Pancreas (tissue), 10 donors: ENCODE measurements around the gene DUSP9. TPM values are rescaled to one million over a fixed set of nuclear protein-coding genes. Genes with fewer than 3 reads are reported as not detected.

ENCODE experiments used
- ATAC-seq, 4 donors: fragments of 200-7000 bp; cut with Tn5 transposase; one replicate each; pipeline versions ENCODE4 v1.8.0 to v1.9.1; 2020; ENCODE audit warnings: mild to moderate bottlenecking in 4 of 4, moderate library complexity in 4 of 4
- DNase-seq, 6 donors: peaks; one replicate each; pipeline ENCODE4 v3.0.0-alpha.2; 2020
- FAIRE-seq: peaks from 2 replicates; lab custom pipeline; 2012; peaks lifted over from hg19 to GRCh38; lab: Jason Lieb, UNC
- H3K27ac ChIP-seq, 4 donors: fragments of 200-600 bp; sonication (generic); 1 replicate in 3 of 4; 2 replicates in 1 of 4; pipeline versions ENCODE4 v1.5.0 to v1.8.0; 2020
- H3K27me3 ChIP-seq, 4 donors: fragments of 200-600 bp; one replicate each; pipeline ENCODE4 v1.8.0; 2021
- H3K36me3 ChIP-seq, 3 donors: fragments of 200-600 bp; sonication (generic) in 1 of 3; one replicate each; pipeline versions ENCODE4 v1.5.0 to v1.8.0; 2020 to 2021
- H3K4me1 ChIP-seq, 3 donors: fragments of 200-600 bp; one replicate each; pipeline ENCODE4 v1.8.0; 2021
- H3K4me3 ChIP-seq, 4 donors: fragments of 200-600 bp; sonication (generic) in 2 of 4; one replicate each; pipeline versions ENCODE4 v1.5.0 to v1.8.0; 2020 to 2021
- H3K9me3 ChIP-seq, 4 donors: fragments of 200-600 bp; one replicate each; pipeline ENCODE4 v1.8.0; 2021
- CTCF ChIP-seq, 4 donors: fragments of 200-600 bp; sonication (generic) in 3 of 4; IDR thresholded peaks; one replicate each; pipeline versions ENCODE4 v1.5.0 to v1.8.0; 2021; ENCODE audit warnings: antibody characterized with exemption in 4 of 4
- WGBS, 2 donors: extraction: QIAGEN DNeasy Blood & Tissue Kit; methylation state at CpG; one replicate each; pipeline ENCODE4 v1.1.7; 2013; 5-methylcytosine and 5-hydroxymethylcytosine counted together
- intact Hi-C, 3 donors: fragments of 100-400 bp; cut with DNase I; formaldehyde crosslinking; loops; one replicate each; pipeline versions ENCODE4 v1.11.1 to v1.14.2; 2022
- polyA plus RNA-seq, 2 donors: library from polyadenylated mRNA; stranded (reverse); fragments of 200-250 nt; gene quantifications; one replicate each; pipeline ENCODE4 v1.2.3, GENCODE V29; 2013
- total RNA-seq, 6 donors: library from RNA; stranded (reverse); fragmentation: NEBNext Ultra II Directional in 4 of 6; extraction: Animal tissue kit (Norgen Biotek cat#: 25700) in 4 of 6; gene quantifications; one replicate each; pipeline versions ENCODE4 v1.2.1 to v1.2.4, GENCODE V29; 2021 to 2023
- donor health status: healthy with polysubstance abuse.
- donor health status: DM: no; HTN: no; CAD: no; lungs with moderate emphysema.
- donor health status: DM: no; HTN: no; CAD: no.
- donor health status: control.
- donor health status: control.
- donor health status: Bipolar disorder and iron deficiency.
- donor health status: DM: yes; HTN: yes; CAD: no.
- donor health status: DM: no; HTN: no; CAD: no.
- donor health status: DM: no; HTN: no; CAD: no.
- donor health status: DM: yes; HTN: yes; CAD: no.

The DUSP9 gene
- total and polyA plus RNA-seq, 8 donors: 0.07 to 0.28 (median 0.12) TPM; not detected in 4

DNA sequence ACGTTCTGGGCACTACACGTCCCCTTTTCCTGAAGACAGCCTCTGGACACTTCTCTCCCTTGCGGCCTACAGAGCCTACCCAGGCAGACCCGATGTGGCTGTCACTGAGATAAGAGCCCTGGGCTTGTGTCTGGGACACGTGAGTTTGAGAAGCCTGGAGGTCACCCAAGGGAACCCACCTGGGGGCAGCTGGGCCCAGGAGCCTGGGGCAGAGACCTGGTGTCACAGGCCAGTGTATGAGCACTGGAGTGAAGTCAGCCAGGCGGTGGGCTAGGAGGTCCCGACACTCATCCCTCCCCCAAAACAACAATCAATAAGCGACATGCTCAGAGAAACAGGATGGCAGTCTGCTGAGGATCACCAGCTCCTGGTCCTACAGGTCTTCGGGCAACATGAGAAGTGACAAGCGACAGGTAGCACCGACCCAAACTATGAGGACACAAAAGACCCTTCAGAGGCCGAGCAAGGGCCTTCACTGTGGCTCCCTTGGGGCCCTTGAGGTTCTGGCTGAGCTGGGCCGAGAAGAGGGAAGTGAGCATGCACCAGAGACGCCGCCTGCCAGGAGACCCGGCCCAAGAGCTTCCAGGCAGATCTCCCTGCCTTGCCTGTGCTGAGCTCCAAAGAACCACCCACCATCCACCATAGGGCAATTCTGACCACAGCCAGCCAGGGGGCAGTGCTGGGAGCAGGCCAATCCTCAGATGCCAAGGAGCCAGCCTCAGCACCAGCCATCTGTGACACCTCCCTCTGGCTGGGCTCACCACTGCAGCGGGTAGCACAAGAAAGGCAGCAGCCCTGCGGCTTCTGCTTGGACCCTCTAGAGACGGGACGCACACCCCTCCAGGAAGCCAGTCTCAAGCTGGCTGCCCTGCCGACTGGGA, 11.0 kb upstream of the DUSP9 start:
- DNase-seq (peak in 2 of 6 donors; percentile 48 to 60), FAIRE-seq (no peak), ATAC-seq (peak in 3 of 4 donors; percentile 45 to 79 (median 56))
- 67 to 71% methylated on average over 20 to 21 of the region's 21 CpGs for WGBS, 2 donors
- Histone ChIP-seq H3K4me3 (no peak overlapping the region), H3K4me1 (no peaks in the 10 kb centered on the region), H3K36me3 (no peaks in the 10 kb centered on the region), H3K9me3 (no peaks in the 10 kb centered on the region), H3K27me3 (peaks cover 0 to 4% (median 0%) of the 10 kb centered on the region in 4 donors), H3K27ac (no peak overlapping the region)
- intact Hi-C loops: no loop called here
- peak in 1 of 4 donors; percentile 20 for TF ChIP-seq CTCF (IDR thresholded peaks at IDR 0.05)

GRCh38 chrX:153636716-153637115, 10.3 kb upstream of the DUSP9 start:
- no peaks in the 10 kb centered on the region for H3K4me1 ChIP-seq
- WGBS, 2 donors: 53 to 54% methylated on average over 5 of the region's 5 CpGs
- no peaks in the 10 kb centered on the region for H3K36me3 ChIP-seq
- no peak for TF ChIP-seq CTCF (IDR thresholded peaks at IDR 0.05)
- DNase-seq (peak in 1 of 6 donors; percentile 38), FAIRE-seq (no peak), ATAC-seq (no peak)
- H3K4me3 ChIP-seq: no peak overlapping the region
- intact Hi-C loops: no loop called here
- no peaks in the 10 kb centered on the region for H3K9me3 ChIP-seq
- H3K27me3 ChIP-seq: peaks cover 0 to 5% (median 0%) of the 10 kb centered on the region in 4 donors
- no peak overlapping the region for H3K27ac ChIP-seq

DNA sequence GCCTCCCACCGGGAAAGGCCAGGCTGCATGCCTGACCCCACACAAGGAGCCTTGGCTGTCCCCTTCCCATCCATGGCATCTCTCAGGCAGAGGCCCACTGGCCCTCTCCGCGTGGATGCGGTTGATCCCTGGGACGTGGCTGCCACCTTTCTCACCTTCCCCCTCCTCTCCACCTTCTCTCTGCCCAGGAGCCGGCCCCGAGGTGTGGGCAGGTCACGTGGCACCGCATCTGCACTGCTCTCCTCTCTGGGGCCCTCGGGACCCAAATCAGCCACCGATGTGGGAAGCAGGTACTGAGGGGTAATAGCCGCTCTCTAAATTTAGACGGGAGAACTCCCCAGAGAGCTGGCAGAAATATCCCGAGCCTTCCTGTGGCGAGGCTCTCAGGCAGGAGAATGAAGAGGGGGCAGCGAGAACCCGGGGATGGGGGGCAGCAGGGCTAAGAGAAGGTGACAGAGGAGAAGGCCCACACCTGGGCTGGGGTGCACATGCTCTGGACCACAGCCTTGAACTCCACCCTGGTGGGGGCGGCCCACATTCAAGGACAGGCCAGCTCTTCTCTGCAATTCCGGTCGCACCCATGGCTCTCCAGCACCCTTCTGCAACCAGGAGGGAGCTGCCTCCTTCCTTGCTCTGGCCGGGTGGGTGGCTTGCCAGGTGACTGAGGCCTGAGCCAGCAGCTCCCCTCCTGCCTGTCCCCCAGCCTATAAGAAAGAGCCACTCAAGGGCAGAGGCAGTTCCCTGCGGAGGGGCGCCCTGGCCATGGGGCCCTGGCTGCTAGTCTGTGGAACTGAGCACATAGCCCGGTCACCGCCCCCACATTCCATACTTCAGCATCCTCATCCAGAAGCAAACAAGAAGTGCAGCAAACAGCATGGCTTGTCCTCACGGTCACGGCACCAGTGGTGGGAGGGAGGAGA, 9.6 kb upstream of the DUSP9 start:
- no peak for FAIRE-seq
- no peak for TF ChIP-seq CTCF (IDR thresholded peaks at IDR 0.05)
- H3K27ac ChIP-seq: no peak overlapping the region
- WGBS, 2 donors: 69 to 78% methylated on average over 26 to 27 of the region's 27 CpGs
- no peaks in the 10 kb centered on the region for H3K4me1 ChIP-seq
- no peak for ATAC-seq
- H3K27me3 ChIP-seq: peaks cover 0 to 12% (median 0%) of the 10 kb centered on the region in 4 donors
- no peaks in the 10 kb centered on the region for H3K9me3 ChIP-seq
- DNase-seq: peak in 1 of 6 donors; percentile 58
- H3K4me3 ChIP-seq: no peak overlapping the region
- intact Hi-C loops: no loop called here
- no peaks in the 10 kb centered on the region for H3K36me3 ChIP-seq

DNA sequence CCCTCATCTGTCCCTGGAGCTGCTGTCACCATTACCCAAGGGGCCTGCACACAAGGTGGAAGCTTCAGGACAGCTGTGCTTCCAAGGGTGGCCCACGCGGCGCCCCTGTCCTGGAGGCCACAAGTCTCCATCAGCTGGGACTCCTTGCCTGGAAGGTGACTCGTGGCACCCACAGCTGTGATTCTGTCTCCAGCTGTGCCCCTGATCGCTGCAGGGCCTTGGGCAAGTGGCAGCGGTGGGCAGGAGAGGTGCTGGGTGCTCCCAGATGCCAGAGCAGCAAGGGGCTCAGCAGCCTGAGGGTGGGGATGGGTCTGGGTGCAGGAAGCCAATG, 9.0 kb upstream of the DUSP9 start:
- Histone ChIP-seq H3K27me3 (peaks cover 0 to 12% (median 0%) of the 10 kb centered on the region in 4 donors), H3K4me1 (no peaks in the 10 kb centered on the region), H3K9me3 (no peaks in the 10 kb centered on the region), H3K4me3 (no peak overlapping the region), H3K27ac (no peak overlapping the region), H3K36me3 (no peaks in the 10 kb centered on the region)
- 83 to 90% methylated on average over 6 of the region's 6 CpGs for WGBS, 2 donors
- FAIRE-seq (no peak), DNase-seq (peak in 1 of 6 donors; percentile 50), ATAC-seq (no peak)
- no peak for TF ChIP-seq CTCF (IDR thresholded peaks at IDR 0.05)
- intact Hi-C loops: no loop called here
